GM21529 (cell line): ENCODE measurements around the gene ZCCHC8.
"Not testable (repeated sequence)": the region's sequence is repeated elsewhere in the genome, so short reads cannot be mapped to it uniquely, and the experiment has no call there.

Source experiments
- ATAC-seq: cut with Tn5 transposase; IDR thresholded peaks from one replicate; pipeline ENCODE4 v1.9.1; 2021; ENCODE audit not compliant: unreplicated experiment

ZCCHC8 gene

DNA sequence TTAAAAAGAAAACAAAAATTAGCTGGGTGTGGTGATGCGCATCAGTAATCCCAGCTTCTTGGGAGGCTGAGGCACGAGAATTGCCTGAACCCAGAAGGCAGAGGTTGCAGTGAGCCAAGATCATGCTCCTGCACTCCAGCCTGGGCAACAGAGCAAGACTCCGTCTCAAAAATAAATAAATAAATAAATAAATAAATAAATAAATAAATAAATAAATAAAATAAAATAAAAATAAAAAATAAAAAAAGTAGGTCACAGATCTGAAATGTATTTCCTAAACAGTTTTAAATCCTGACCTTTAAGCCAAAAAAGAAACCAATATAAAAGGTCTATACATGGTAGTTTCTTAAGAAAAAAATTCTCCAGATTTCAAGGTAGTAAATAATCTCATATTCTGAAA lies 12.3 kb upstream of the ZCCHC8 start:
- not testable (repeated sequence) for ATAC-seq

DNA sequence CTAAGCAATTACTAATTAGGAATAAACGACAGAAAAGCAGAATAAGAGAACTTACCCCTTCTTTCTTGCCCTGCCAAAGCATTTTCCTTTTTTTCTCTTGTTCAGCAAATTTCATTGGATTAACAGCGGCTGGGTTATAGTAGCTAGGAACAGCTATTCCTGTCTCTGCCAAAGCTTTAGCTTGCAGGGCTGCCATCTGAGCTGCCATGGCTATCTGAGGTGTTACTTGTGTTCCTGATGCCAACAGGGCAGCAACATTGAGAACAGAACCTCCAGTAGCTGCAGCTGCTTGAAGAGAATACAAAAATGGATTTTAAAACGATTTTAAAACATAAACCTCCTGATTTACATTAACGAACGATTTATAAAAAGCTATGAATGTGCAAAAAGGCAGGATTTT lies 7.4 kb upstream of the ZCCHC8 start:
- ATAC-seq = no peak

DNA sequence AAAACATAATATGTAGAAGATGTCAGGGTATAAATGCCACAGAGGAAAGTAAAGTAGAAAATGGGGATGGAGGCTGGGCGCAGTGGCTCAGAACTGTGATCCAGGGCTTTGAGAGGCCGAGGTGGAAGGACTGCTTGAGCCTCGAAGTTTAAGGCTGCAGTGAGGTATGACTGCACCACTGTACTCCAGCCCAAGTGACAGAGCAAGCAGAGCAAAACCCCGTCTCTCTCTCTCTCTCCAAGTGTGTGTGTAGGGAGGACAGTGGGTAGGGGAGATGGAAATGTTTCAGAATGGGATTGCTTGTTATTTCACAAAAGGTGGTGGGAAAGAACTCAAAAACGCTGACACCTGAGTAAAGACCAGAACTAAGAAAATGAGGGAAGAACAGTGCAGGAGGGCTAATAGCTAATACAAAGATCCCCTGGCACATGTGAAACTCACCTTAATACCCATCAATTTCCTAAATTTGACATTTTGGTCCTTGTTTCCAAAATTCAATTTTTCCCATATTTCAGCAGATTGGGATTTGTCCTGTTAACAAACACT lies 5.7 kb upstream of the ZCCHC8 start:
- ATAC-seq = no peak

DNA sequence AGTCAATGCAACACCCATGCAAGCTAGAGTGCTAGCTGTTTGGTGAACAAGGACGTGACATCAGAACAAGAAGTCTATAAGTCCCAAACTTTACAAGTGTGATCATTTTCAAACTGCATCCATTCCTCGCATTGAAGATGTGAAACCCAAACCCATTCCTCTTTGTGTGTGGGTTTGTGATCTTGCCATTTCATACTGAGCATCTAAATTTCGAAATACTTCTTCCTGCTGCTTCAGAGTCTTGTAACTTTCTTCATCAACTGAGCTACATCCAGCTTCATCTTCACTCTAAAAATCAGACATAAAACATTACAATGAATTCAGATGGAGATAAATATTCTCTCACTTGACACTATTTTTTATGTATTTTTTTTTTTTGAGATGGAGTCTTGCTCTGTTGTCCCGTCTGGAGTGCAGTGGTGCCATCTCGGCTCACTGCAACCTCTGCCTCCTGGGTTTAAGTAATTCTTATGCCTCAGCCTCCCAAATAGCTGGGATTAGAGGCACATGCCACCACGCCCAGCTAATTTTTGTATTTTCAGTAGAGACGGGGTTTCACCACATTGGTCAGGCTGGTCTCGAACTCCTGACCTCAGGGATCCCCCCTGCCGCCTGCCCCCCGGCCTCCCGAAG lies 4.8 kb upstream of the ZCCHC8 start:
- ATAC-seq = no peak

DNA sequence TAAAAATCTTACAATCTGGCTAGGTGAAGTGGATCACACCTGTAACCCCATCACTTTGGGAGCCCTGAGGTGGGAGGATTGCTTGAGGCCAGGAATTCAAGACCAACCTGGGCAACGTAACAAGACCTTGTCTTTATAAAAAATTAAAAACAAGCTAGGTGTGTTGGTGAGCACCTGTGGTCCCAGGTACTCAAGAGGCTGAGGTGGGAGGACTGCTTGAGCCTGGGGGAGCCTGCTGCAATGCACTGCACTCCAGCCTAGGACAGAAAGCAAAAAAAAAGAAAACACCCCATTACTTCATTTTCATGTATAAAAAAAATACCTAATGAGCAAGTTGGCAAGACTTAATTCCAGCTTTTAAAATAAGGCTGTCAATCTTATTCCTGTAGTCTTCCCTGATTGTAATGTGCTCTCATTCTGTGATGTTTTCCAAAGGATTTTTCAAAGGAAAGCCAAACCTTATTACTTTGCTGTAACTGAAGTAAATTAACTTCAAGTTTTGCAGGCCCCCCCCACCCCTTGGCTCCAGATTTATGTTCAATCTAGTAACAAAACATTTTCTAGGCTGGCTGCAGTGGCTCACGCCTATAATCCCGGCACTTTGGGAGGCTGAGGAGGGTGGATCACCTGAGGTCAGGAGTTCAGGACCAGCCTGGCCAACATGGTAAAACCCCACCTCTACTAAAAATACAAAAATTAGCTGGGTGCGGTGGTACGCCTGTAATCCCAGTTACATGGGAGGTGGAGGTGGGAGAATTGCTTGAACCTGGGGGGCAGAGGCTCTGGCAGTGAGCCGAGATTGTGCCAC lies 3.3 kb upstream of the ZCCHC8 start:
- ATAC-seq = no peak

DNA sequence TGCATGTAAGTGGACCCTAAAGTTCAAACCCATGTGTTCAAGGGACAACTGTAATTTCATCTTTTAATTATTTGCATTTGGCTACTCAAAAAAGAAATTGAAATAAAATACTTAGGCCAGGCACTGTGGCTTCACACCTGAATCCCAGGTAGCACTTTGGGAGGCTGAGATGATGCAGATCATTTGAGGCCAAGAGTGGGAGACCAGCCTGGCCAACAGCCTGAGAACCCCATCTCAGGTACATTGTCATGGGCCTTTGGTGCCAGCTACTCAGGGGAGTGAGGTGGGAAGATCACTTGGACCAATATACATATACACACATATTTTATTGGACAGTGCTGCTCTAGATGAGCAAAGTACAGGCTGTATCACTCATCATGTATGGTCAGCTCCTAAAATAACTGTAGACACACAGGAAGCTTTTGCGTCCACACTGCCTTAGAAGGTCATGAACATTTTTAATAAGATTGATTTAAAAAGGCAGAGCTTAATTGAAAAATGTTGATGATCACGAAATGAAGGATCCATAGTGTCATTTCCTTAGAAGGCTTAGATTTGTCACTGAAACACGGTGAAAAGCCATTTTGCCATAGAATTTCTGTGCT lies 2.5 kb upstream of the ZCCHC8 start:
- ATAC-seq = no peak

DNA sequence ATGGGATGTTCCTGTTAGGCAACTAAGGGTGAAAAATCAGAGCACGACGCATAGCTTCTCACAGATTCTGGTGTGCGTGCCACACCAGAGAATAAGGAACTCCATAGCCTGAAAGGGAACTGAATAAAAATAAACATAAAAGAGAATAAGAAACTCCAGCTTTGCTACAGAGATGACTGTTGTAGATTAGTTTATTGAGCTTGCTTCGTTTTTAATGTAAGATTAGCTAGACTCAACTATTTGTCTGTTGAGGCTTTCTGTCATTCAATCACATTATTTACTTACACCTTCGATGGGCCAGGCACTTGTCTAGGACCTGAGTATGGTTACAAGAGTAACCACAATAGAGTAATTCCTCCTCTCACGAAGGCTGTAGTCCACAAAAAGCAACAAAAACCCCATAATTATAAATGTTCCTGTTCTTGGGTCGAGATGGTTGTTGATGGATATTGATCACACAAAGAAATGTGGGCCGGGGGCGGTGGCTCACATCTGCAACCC lies 807 bp upstream of the ZCCHC8 start:
- ATAC-seq = no peak

DNA sequence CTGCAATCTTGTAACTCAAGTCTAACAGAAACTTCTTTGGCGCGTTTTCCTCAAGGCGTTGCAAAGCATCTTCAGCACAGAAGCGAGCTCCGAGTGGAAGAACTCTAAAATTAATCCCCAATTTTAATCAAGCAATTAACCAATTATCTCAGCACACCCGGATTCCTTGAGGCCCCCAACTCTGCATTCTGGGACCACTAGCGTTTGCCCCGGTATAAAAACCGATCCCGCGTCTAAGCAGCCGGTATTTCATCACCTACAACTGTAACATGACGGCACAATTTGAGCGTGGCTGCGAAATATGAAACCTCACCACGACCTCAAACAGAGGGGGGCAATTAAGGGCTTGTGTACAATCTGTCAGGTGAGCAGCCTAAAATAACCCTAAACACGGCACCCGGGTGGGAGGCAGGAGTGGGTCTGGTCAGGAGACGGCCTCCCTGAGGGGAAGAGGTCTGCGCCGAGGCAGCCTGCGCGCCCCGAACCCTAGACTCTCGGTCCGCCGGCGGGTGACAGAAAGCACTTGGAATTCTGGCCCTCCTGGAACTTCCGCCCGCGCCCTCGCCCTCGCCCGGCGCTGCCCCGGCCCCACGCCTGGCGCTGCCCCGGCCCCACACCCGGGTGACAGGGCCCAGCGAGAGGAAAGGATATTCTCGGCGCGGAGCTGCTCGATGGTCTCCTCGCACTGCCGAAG lies 594 bp downstream of the ZCCHC8 start:
- peak; percentile 23 for ATAC-seq

DNA sequence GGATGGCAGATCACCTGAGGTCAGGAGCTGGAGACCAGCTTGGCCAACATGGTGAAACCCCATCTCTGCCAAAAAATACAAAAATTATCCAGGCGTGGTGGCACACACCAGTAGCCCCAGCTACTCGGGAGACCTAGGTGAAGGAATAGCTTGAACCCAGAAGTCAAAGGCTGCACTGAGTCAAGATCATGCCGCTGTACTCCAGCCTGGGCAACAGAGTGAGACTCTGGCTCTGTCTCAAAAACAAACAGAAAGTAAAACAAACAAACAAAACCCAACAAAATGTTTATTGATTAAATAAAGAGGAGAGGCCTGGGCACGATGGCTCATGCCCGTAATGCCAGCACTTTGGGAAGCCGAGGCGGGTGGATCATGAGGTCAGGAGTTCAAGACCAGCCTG lies 5.5 kb downstream of the ZCCHC8 start:
- no peak for ATAC-seq

DNA sequence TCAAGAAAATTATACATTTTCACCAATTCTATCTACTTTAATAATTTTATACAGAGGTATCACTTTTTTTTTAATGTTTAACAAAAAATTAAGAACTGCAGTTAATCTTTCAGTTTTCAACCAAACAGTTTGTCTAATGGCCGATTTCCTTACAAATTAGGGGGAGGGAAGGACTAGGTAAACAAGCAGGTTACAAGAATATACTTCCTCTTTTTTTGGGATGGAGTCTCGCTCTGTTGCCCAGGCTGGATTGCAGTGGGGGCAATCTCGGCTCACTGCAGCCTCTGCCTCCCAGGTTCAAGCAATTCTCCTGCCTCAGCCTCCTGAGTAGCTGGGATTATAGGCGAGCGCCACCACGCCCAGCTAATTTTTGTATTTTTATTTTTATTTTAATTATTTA lies 7.5 kb downstream of the ZCCHC8 start:
- ATAC-seq = not testable (repeated sequence)

DNA sequence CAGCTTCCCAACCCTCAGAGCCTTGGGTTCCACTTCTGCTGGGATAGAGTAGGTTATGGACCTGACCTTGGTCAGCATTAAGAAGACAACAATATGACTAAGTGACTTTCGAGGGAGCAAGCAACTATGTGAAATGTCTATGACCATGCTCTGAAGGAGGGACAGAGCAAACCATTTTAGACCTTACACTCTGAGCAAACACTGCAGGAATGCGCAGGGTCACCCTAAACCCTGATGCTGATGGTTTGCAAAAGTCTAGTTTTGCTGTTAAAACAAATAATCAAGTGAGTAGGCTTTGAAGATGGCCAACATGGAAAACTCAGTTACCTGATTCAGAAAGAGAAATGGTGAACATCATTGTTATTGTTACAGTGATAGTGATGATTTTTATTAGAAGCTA lies 8.7 kb downstream of the ZCCHC8 start:
- ATAC-seq = no peak

DNA sequence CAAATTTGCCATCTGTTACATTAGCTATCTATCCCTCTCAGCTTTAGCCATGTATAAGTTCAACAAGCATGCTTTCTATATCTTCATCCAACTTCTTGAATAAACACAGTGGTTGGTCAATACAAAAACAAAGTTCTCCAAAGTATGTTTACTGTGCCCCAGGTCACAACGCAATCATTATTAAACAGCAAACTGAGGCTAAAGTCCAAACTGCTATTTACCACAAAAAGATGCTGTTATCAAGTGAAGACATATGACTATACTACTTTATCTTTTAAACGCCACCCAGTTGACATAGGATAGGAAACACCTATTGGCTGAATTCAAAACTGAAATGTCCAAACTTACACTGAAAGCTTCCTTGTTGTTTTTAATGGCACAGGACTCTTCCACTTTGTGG lies 11.7 kb downstream of the ZCCHC8 start:
- ATAC-seq = no peak

DNA sequence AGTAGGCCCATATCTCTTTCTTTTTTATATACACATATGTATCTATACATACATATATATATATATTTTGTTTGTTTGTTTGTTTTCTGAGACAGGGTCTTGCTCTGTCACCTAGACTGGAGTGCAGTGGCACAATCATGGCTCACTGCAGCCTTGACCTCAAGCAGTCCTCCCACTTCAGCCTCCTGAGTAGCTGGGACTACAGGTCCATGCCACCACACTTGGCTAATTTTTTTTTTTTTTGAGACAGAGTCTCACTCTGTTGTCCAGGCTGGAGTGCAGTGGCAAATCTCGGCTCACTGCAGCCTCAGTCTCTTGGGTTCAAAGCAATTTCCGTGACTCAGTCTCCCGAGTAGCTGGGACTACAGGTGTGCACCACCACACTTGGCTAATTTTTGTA lies 12.9 kb downstream of the ZCCHC8 start:
- ATAC-seq = not testable (repeated sequence)

DNA sequence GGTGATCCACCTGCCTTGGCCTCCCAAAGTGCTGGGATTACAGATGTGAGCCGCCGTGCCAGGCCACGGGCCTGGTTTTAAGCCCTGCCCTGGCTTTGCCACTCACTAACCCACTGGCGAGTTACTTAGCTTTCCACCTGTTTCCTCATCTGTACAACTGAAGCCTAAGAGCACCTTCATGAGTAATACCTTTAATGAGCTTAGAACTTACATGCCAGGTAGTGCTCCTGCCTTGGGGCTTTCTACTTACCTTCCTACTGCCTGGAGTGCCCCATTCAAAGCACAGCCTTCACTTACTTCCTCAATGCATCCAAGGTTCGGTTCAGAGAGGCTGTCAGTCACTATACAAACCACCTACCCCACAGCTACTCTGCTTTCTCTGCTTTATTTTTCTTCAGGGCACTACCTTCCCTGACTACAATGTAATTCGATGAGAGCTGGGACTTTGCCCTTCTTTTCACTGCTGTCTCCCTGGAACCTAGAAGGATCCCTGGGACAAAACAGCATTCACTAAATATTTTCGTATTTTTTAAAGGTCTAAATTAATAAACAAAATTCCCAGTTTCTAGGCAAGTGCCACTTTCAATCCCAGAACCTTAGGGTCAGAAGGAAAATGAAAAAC lies 13.8 kb downstream of the ZCCHC8 start:
- ATAC-seq = no peak

DNA sequence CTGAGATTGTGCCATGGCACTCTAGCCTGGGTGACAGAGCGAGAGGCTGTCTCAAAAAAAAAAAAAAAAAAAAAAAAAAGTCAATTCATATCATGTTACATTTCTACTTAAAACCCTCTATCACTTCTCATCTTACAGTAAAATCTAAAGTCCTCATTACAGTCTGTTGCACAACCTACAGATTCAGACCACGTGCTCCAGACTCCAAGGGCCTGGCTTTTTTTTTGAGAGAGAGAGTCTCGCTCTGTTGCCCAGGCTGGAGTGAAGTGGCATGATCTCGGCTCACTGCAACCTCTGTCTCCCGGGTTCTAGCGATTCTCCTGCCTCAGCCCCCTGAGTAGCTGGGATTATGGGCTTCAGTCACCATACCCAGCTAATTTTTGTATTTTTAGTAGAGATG lies 14.4 kb downstream of the ZCCHC8 start:
- ATAC-seq = not testable (repeated sequence)

DNA sequence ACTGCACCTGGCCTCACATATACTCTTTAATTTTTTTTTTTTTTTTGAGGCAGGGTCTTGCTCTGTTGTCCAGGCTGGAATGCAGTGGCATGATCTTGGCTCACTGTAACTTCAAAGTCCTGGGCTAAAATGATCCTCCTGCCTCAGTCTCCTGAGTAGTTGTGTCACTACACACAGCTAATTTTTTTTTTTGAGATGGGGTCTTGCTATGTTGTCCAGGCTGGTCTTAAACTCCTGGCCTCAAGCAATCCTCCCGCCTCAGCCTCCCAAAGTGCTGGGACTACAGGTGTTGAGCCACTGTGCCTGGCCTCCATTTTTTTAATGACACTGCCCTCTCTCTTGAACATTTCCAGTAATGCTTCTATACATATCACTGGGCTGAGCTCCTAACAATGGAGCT lies 16.3 kb downstream of the ZCCHC8 start:
- not testable (repeated sequence) for ATAC-seq

DNA sequence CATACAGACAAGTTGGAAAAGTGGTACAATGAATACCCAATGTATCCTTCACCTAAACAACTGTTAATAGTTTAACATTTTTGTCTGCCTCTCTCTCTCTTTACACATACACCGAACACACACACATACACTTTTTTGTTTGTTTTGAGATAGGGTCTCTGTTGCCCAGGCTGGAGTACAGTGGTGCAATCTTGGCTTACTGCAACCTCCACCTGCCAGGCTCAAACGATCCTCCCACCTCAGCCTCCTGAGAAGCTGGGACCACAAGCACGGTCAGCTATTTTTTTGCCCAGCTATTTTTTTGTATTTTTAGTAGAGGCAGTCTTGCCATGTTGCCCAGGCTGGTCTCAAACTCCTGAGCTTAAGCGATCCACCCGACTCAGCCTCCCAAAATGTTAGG lies 16.8 kb downstream of the ZCCHC8 start:
- no peak for ATAC-seq

DNA sequence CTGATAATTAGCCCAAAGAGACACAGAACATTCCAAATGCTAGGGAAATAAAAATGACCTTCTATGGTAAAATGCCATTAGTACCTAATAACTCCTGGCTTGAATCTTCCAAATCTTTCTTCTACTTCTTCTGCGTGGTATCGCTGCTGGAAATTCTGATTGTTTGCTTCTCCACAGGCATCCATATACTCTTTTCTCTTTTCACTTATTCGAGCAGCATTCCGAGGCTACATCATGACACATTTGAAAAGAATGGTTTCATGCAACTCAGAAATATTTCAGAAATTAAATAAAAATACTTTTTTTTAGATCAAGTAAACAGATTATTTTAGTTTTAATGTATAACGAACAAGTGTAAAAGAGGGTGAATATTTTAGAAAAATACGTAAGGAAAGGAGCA lies 18.9 kb downstream of the ZCCHC8 start:
- ATAC-seq = no peak

DNA sequence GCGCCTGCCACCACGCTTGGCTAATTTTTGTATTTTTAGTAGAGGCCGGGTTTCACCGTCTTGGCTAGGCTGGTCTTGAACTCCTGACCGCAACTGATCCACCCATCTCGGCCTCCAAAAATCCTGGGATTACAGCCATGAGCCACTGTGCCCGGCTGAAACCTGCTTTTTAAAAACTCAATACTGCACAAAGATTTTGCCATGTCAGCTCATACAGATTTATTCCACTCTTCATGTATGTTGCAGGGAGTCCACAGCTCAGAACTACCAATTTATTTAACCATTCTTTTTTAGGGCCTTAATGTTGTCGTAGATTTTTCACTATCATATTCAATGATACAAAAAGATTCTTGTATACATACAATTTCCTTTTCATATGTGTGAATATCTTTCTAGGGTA lies 20.0 kb downstream of the ZCCHC8 start:
- ATAC-seq = no peak

DNA sequence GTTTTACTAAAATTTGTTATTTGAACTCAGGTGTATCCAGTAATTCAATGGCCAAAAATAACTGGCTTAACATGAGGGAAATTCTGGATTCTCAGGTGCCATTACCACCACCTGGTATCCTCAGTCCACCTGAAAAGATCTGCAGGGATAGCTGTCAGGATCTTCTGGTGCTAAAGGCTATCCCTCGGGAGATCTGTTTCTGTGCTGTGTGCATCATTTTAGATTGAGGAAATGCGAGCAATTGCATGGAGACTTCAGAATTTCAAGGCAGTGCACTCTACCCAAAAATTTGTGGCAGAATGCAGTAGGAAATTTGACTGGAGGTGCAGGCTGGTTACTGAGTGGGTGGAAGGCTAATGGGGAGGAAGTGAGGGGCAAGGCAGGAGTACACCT lies 26.4 kb downstream of the ZCCHC8 start:
- no peak for ATAC-seq
